SK-N-SH (cell line): ENCODE data around the gene ABLIM2. TPM values are rescaled to one million over a fixed set of nuclear protein-coding genes. Genes with fewer than 3 reads are reported as not detected.

Experiments
- CTCF ChIA-PET: fragments of 300-600, 350-600 bp; formaldehyde crosslinking; extraction: SDS; loops from one replicate; lab custom pipeline; 2021; lab: Yijun Ruan, JAX
- POLR2A ChIA-PET: fragments of 350-600 bp; sonication (Branson Sonifier 250); formaldehyde crosslinking; extraction: SDS; loops from one replicate; lab custom pipeline; 2020; ENCODE audit warnings: antibody characterized with exemption, inconsistent platforms; lab: Yijun Ruan, JAX
- DNase-seq: peaks from one replicate; pipeline ENCODE4 v3.0.0; 2012
- H2AFZ ChIP-seq: fragments of 200-600 bp; sonication (generic); 2 replicates; pipeline ENCODE4 v1.8.1; 2016; ENCODE audit warnings: antibody characterized with exemption, mild to moderate bottlenecking, low read depth
- H3F3A ChIP-seq: fragments of 200-600 bp; sonication (generic); replicated peaks from 2 replicates; pipeline ENCODE3; 2016; ENCODE audit warnings: antibody characterized with exemption, mild to moderate bottlenecking; ENCODE audit not compliant: insufficient read depth
- H3K27ac ChIP-seq, 2 experiments: fragments of 200-500 bp in 1 of 2; fragments of 200-600 bp in 1 of 2; sonication (Bioruptor generic) in 1 of 2; sonication (generic), shearing (Covaris generic) in 1 of 2; 2 replicates each; pipeline versions ENCODE4 v1.5.1 to v1.6.1; 2014 to 2016; ENCODE audit warnings: low read depth in 2 of 2, inconsistent platforms in 1 of 2, low read length in 1 of 2, mild to moderate bottlenecking in 1 of 2, mixed read lengths in 1 of 2
- H3K27me3 ChIP-seq: fragments of 200-600 bp; sonication (generic), shearing (Covaris generic); 2 replicates; pipeline ENCODE4 v1.6.1; 2016; ENCODE audit warnings: mixed run types; ENCODE audit not compliant: insufficient read depth
- H3K36me3 ChIP-seq, 2 experiments: fragments of 200-500 bp in 1 of 2; fragments of 200-600 bp in 1 of 2; sonication (Bioruptor generic) in 1 of 2; sonication (generic) in 1 of 2; replicated peaks in 1 of 2; 2 replicates each; pipeline versions ENCODE3 to v1.5.1; 2014 to 2016; ENCODE audit warnings: low read length in 1 of 2, mild to moderate bottlenecking in 1 of 2; ENCODE audit not compliant: insufficient read depth in 2 of 2, control insufficient read depth in 1 of 2
- H3K4me1 ChIP-seq, 2 experiments: fragments of 200-500 bp in 1 of 2; fragments of 200-600 bp in 1 of 2; sonication (Bioruptor generic) in 1 of 2; sonication (generic), shearing (Covaris generic) in 1 of 2; 2 replicates each; pipeline versions ENCODE4 v1.5.1 to v1.6.1; 2014 to 2016; ENCODE audit warnings: low read depth in 1 of 2, low read length in 1 of 2, mixed run types in 1 of 2; ENCODE audit not compliant: insufficient read depth in 2 of 2, control insufficient read depth in 1 of 2
- H3K4me2 ChIP-seq: fragments of 200-600 bp; sonication (generic), shearing (Covaris generic); 2 replicates; pipeline ENCODE4 v1.6.1; 2017; ENCODE audit warnings: mixed run types
- H3K4me3 ChIP-seq, 2 experiments: fragments of 200-500 bp in 1 of 2; fragments of 200-600 bp in 1 of 2; sonication (Bioruptor generic) in 1 of 2; sonication (generic), shearing (Covaris generic) in 1 of 2; 2 replicates each; pipeline versions ENCODE4 v1.5.1 to v1.8.1; 2014 to 2016; ENCODE audit warnings: low read depth in 2 of 2, inconsistent platforms in 1 of 2, low read length in 1 of 2, mild to moderate bottlenecking in 1 of 2, mixed read lengths in 1 of 2, moderate library complexity in 1 of 2
- H3K79me2 ChIP-seq: fragments of 200-600 bp; sonication (generic); 2 replicates; pipeline ENCODE4 v1.8.1; 2017; ENCODE audit warnings: mild to moderate bottlenecking; ENCODE audit not compliant: insufficient read depth
- H3K9ac ChIP-seq: fragments of 200-600 bp; sonication (generic); 2 replicates; pipeline ENCODE4 v1.6.1; 2017; ENCODE audit warnings: mixed run types
- H3K9me2 ChIP-seq: fragments of 200-600 bp; sonication (generic); 2 replicates; pipeline ENCODE4 v1.6.1; 2017; ENCODE audit warnings: mixed run types
- H3K9me3 ChIP-seq: fragments of 200-600 bp; sonication (generic); 2 replicates; pipeline ENCODE4 v1.6.1; 2017; ENCODE audit warnings: mixed run types, mild to moderate bottlenecking, moderate library complexity
- H4K20me1 ChIP-seq: fragments of 200-600 bp; sonication (generic); 2 replicates; pipeline ENCODE4 v1.6.1; 2017; ENCODE audit warnings: mild to moderate bottlenecking, mixed run types; ENCODE audit not compliant: insufficient read depth
- CHD2 ChIP-seq: fragments of 150-350 bp; IDR thresholded peaks from 2 replicates; pipeline ENCODE4 v1.6.1; 2018; ENCODE audit warnings: low read length; ENCODE audit not compliant: partially characterized antibody
- FOSL2 ChIP-seq: IDR thresholded peaks from 2 replicates; pipeline ENCODE4 v1.4.0; 2012; ENCODE audit warnings: low read depth, mild to moderate bottlenecking, moderate library complexity, borderline replicate concordance
- FOXJ3 ChIP-seq: sonication (generic); formaldehyde crosslinking; IDR thresholded peaks from 2 replicates; pipeline ENCODE4 v1.5.1; 2020; ENCODE audit warnings: mild to moderate bottlenecking, missing genetic modification reagents
- IRF3 ChIP-seq: fragments of 150-350 bp; IDR thresholded peaks from 2 replicates; pipeline ENCODE4 v1.6.1; 2016; ENCODE audit warnings: mild to moderate bottlenecking, low read depth, low read length
- JUND ChIP-seq: IDR thresholded peaks from 2 replicates; pipeline ENCODE4 v1.4.0; 2012
- MEF2A ChIP-seq: IDR thresholded peaks from 2 replicates; pipeline ENCODE4 v1.4.0; 2012; ENCODE audit warnings: low read depth, borderline replicate concordance
- MXI1 ChIP-seq: IDR thresholded peaks from 2 replicates; pipeline ENCODE4 v1.6.1; 2012; ENCODE audit warnings: mild to moderate bottlenecking, low read depth, low read length, improper control_type of control experiment
- PBX3 ChIP-seq: IDR thresholded peaks from 2 replicates; pipeline ENCODE4; 2012
- RAD21 ChIP-seq: IDR thresholded peaks from 2 replicates; pipeline ENCODE4 v1.6.1; 2012; ENCODE audit warnings: mild to moderate bottlenecking, low read length
- RCOR1 ChIP-seq: fragments of 150-350 bp; IDR thresholded peaks from 2 replicates; pipeline ENCODE4 v1.6.1; 2017; ENCODE audit warnings: antibody characterized with exemption, low read length
- RFX5 ChIP-seq: IDR thresholded peaks from 2 replicates; pipeline ENCODE4 v1.6.1; 2012; ENCODE audit warnings: mild to moderate bottlenecking, improper control_type of control experiment, low read length
- TAF1 ChIP-seq: IDR thresholded peaks from 2 replicates; pipeline ENCODE4 v1.6.1; 2012; ENCODE audit warnings: low read depth, mild to moderate bottlenecking, low read length, moderate library complexity, borderline replicate concordance
- TCF12 ChIP-seq: IDR thresholded peaks from 2 replicates; pipeline ENCODE4 v1.4.0; 2012
- TEAD4 ChIP-seq: IDR thresholded peaks from 2 replicates; pipeline ENCODE4 v1.4.0; 2012; ENCODE audit warnings: mild to moderate bottlenecking, borderline replicate concordance; ENCODE audit not compliant: insufficient read depth
- USF2 ChIP-seq: fragments of 150-350 bp; IDR thresholded peaks from 2 replicates; pipeline ENCODE4 v1.6.1; 2017; ENCODE audit warnings: antibody characterized with exemption, low read length, low read depth, borderline replicate concordance
- YY1 ChIP-seq: IDR thresholded peaks from 2 replicates; pipeline ENCODE4 v1.4.0; 2012; ENCODE audit warnings: low read depth, mild to moderate bottlenecking
- ZBTB33 ChIP-seq: IDR thresholded peaks from 2 replicates; pipeline ENCODE4 v1.4.0; 2012; ENCODE audit warnings: low read depth, borderline replicate concordance
- WGBS: methylation state at CpG from one replicate; pipeline ENCODE4 v1.1.6; 2017; ENCODE audit warnings: low lambda C conversion rate; 5-methylcytosine and 5-hydroxymethylcytosine counted together
- polyA plus RNA-seq, 3 experiments: library from polyadenylated mRNA; depleted of rRNA; stranded (reverse); fragments of >200 nt; gene quantifications; 2 replicates each; pipeline ENCODE4 v1.2.3, GENCODE V29; 2012

Gene ABLIM2
- polyA plus RNA-seq, 1 of the 3 experiments (the other 2 are of a cell fraction): 0.53 TPM

GRCh38 chr4:8071766-8072165 lies 86.8 kb downstream of the ABLIM2 start:
- WGBS: 62% methylated on average over 12 of the region's 23 CpGs
- DNase-seq: no peak
- Histone ChIP-seq H3K27ac (no peak overlapping the region), H3K4me1 (peaks cover 0 to 17% of the 10 kb centered on the region in 2 experiments; a peak in 1 of 4 replicates), H3K27me3 (no peaks in the 10 kb centered on the region), H3F3A (no peaks in the 10 kb centered on the region), H3K36me3 (no peaks in the 10 kb centered on the region), H4K20me1 (no peaks in the 10 kb centered on the region), H3K9ac (no peak overlapping the region), H3K9me2 (no peaks in the 10 kb centered on the region), H3K4me2 (no peak overlapping the region), H3K79me2 (no peaks in the 10 kb centered on the region), H3K9me3 (no peaks in the 10 kb centered on the region), H2AFZ (no peak overlapping the region), H3K4me3 (no peak overlapping the region)
- ChIA-PET CTCF (interaction anchor here (1.1 kb wide), 1 partner anchor 14 kb away, joined by 3 read pairs; no protein-coding TSS in a partner anchor), POLR2A (no interaction called here)
- no peak for TF ChIP-seq USF2
- no peak for TF ChIP-seq IRF3
- TF ChIP-seq MXI1: no peak
- TF ChIP-seq JUND: no peak
- TF ChIP-seq YY1: no peak
- no peak for TF ChIP-seq ZBTB33
- TF ChIP-seq MEF2A: no peak
- no peak for TF ChIP-seq FOSL2
- TF ChIP-seq PBX3: no peak
- TF ChIP-seq CHD2: no peak
- no peak for TF ChIP-seq RAD21
- no peak for TF ChIP-seq RCOR1
- no peak for TF ChIP-seq TEAD4
- TF ChIP-seq RFX5: no peak
- TF ChIP-seq FOXJ3 (CRISPR knock-in tag): no peak
- TF ChIP-seq TAF1: no peak
- no peak for TF ChIP-seq TCF12
